ENCODE measurements around the gene CHST7.

DNA sequence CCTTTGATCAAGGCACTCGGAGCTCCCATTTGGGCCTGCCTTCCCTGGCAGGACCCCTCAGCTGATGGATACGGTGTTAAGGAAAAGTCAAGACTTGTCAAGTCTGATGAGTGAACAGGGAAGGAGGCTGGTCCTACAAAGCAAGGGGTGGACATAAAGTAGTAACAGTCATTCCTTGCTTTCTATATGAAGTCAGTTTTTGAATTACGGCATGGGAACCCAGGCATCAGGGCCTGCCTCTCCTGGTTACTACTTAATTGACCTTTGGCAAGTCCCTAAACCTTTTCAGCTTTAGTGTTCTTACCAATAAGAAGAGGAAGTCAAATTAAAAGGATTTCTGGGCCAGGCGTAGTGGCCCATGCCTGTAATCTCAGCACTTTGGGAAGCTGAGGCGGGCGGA is 7.0 kb downstream of the CHST7 start:
- no peak for TF ChIP-seq CREB1 (IDR thresholded peaks at IDR 0.05; ENCODE audit: low read depth)
- no peak for TF ChIP-seq TCF12 (IDR thresholded peaks at IDR 0.05; ENCODE audit: low read depth)
- no peak for TF ChIP-seq MAX (IDR thresholded peaks at IDR 0.05)

All from Ishikawa (cell line).